ENCODE data around the gene CHKA.

CHKA gene

GRCh38 chr11:68071281-68072048 lies 49.7 kb downstream of the CHKA start:
- no peak for DNase-seq (ENCODE audit: low read depth)

DNA sequence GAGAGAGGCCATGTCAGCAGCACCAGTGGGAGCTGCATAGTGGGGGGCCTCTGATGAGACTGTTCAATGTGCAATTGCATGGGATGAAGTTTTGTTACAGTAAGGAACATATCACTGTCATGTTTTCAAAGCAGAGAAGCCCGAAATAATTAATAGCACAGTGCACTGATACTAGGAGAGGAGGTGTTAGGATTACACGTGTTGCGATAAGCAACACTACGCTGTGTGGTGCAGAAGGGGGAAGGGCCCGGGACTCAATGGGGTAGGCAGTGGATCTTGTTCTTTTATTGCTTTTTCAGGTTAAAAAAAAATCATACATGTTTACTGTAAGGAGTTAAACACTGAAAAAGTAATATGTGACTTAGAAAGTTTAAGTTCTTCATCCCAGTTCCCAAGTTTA lies 53.2 kb downstream of the CHKA start:
- no peak for DNase-seq (ENCODE audit: low read depth)

- no peak for DNase-seq (ENCODE audit: low read depth)
These were observed 54.4 kb downstream of the CHKA start for GRCh38 chr11:68066742-68067141.

GRCh38 chr11:68065841-68066240 lies 55.3 kb downstream of the CHKA start:
- no peak for DNase-seq (ENCODE audit: low read depth)

DNA sequence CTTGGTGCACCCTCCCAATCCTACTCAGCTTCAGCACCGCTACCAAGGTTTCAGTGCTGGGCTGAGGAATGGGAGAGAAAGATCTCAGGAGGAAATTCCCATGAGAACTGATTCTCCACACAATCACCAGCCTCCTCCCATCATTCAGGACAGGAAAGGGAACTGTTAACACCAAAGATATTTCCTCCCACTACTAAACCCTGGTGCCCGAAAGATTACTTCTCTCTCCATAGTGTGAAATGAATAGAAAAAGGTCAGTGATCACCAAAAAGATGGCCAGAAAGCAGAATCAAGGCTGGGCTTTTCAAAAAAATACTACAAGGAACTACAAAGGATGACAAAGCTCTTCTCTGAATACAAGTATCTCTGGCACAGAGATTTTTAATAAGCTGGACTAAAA lies 56.3 kb downstream of the CHKA start:
- DNase-seq (ENCODE audit: low read depth) = no peak

DNA sequence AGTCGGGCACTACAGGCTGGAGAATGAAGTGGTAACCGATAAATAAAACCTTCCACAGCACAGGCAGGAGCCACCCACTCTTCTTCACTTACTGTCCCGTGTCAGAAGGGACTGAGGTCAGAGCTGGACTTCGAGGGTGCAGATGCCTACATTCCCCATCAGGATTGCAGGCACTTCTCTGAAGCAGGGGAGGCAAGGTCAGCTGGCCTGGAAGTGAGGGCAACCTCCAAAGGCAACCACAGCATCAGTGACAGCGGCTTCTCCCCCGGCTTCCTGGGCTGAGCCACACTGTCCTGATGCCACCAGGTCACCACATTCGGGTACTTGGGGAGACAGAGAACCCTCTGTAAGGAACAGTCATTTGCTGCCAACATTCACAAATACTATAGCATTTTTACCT lies 59.7 kb downstream of the CHKA start:
- DNase-seq (ENCODE audit: low read depth) = no peak

DNA sequence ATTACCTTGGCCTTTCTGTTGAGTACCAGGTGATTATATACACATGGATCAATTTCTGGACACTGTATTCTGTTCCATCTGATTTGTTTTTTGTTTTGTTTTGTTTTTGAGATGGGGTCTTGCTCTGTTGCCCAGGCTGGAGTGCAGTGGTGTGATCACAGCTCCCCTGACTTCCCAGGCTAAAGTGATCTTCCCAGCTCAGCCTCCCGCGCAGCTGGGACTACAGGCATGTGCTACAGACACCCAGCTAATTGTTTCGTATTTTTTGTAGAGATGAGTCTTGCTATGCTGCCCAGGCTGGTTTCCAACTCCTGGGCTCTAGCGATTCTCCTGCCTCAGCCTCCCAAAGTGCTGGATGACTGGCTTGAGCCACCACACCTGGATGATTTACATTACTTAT lies 63.4 kb downstream of the CHKA start:
- DNase-seq (ENCODE audit: low read depth) = no peak

GRCh38 chr11:68056317-68057285 lies 64.6 kb downstream of the CHKA start:
- no peak for DNase-seq (ENCODE audit: low read depth)

GRCh38 chr11:68053981-68054812 lies 67.0 kb downstream of the CHKA start:
- DNase-seq (ENCODE audit: low read depth) = no peak

DNA sequence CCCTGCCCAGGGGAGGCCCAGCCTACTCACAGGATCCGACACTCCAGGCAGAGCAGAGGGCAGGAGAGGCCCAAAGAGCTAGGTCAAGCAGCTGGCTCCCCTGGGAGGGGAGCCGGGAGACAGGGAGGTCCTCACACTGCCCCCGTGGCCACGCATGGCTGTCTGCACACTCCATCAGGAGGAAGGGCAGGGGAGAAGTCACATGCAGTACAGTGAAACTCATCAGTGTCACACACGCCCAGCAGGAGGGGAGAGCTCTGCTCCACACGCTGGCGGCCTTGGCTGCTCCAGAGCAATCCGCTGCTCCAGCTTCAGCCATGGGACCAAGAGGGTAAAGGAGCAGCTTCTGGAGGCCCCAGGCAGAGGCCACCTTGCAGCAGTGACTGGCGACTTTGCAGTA lies 68.1 kb downstream of the CHKA start:
- no peak for DNase-seq (ENCODE audit: low read depth)

DNA sequence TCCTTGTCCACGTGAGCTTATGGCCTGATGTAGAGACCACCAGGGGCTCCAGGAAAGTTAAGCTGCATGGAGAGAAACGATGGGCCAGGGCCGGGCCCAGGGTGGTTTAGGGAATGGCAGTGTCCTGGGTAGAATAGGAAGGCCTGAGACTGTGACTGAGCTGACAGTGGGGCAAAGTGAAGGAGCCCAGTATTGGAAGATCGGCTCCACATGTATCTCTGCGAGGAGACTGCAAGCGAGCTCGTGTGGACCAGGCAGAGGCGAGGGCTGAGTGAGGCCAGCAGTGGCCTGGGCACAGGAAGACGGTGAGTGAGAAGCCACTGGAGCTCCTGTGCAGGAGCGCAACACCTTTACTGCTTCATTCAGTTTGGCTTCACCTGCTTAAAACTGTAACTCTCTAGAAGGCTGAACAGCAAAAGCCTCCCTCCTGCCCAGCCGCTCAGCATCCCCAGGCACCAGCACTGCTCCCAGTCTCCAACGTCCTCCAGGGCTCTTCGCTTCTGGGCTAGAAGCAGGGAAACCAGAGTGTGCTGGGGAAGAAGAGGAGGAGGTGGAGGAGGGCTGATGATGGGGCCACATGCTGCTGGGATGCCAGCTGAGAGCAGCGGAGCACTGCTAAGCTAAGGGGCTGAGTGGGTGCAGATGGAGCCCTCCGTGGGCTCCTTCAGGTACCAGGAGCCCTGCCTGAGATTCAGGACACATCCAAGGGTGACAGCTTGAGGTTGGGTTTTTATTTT lies 68.9 kb downstream of the CHKA start:
- no peak for DNase-seq (ENCODE audit: low read depth)

GRCh38 chr11:68051191-68052136 lies 69.7 kb downstream of the CHKA start:
- no peak for DNase-seq (ENCODE audit: low read depth)

DNA sequence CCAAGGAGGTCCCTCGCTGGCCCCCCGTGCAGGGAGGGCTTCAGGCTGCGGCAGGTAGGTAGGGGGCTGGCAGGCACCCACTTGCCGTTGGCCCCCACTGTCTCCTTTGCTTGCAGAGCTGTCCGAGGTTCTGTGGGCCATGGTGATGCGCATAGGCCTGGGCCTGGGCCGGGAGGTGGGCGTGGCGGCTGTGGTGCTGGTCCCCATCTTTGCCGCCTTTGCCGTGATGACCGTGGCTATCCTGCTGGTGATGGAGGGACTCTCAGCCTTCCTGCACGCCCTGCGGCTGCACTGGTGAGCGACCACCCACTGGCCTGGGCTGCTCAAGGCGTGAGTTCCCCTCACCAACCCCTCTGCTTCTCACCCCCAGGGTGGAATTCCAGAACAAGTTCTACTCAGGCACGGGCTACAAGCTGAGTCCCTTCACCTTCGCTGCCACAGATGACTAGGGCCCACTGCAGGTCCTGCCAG lies 70.8 kb downstream of the CHKA start:
- DNase-seq (ENCODE audit: low read depth) = no peak

DNA sequence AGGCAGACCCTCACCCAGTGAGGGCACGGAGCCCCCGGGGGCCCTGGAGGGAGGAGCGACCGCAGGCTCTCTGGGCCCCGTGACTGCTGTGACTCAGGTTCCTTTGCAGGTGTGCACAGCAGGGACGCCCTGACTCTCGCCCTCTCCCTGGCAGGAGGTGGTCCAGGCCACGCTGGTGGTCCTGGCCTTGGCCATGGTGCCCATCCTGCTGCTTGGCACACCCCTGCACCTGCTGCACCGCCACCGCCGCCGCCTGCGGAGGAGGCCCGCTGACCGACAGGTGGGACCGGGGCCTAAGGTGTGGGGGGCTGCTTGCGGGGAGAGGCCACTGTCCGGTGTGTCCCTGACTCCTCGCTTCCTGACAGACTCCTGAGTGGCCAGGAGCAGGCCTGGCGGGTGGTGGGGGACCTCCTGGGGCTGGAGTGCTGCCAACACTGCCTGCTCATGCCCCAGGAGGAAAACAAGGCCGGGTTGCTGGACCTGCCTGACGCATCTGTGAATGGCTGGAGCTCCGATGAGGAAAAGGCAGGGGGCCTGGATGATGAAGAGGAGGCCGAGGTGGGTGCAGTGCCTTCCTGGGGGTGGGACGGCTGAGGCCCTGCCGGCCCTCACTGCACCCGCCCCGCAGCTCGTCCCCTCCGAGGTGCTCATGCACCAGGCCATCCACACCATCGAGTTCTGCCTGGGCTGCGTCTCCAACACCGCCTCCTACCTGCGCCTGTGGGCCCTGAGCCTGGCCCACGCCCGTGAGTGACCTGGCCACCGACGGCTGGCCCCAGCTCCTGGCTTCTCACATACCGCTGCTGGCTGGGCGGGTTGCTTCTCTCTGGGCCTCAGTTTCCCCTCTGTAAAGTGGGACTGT lies 71.4 kb downstream of the CHKA start:
- no peak for DNase-seq (ENCODE audit: low read depth)

- DNase-seq (ENCODE audit: low read depth) = no peak
These were observed 72.3 kb downstream of the CHKA start for GRCh38 chr11:68048681-68049508.

DNA sequence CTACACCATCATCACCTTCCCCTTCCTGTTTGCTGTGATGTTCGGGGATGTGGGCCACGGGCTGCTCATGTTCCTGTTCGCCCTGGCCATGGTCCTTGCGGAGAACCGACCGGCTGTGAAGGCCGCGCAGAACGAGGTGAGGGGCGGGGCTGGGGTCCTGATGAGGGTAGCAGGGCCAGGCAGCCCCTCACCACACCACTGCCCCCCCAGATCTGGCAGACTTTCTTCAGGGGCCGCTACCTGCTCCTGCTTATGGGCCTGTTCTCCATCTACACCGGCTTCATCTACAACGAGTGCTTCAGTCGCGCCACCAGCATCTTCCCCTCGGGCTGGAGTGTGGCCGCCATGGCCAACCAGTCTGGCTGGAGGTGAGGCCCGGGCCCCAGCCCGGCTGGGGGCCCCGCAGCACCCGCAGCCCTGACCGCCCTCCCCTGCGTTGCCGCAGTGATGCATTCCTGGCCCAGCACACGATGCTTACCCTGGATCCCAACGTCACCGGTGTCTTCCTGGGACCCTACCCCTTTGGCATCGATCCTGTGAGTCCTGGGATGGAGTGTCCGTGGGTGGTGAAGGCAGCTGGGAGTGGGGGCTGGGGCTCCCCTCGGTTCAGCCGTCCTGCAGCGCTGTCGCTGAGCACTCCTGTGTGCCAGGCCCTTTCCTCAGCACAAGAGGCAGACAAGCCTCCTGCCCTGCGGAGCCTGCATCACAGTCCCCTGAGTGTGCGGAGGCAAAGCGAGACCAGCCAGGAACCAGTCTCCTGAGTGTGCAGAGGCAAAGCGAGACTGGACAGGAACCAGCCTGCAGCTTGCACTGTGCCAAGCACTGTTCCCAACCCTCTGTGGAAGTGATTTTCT lies 73.5 kb downstream of the CHKA start:
- no peak for DNase-seq (ENCODE audit: low read depth)

DNA sequence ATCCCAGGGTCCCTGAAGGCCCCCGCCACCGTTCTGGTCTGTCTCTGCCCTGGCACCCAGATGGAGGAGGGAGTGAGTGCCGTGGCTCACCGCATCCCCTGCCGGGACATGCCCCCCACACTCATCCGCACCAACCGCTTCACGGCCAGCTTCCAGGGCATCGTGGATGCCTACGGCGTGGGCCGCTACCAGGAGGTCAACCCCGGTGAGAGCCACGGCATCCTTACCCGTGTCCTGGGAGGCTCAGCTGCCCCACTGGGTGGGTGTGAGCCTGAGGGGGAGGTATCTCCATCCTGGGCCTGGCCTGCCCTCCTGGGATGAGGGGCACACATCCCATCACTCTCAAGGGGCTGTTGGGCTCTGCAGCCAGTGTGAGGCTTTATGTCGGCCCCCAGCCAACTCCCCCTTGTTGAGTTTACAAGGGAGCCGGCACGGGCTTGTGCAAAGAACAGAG lies 76.3 kb downstream of the CHKA start:
- no peak for DNase-seq (ENCODE audit: low read depth)
